Gastroesophageal sphincter (tissue), 4 donors: Measurements from ENCODE around the gene SDR39U1. TPM values are rescaled to one million over a fixed set of nuclear protein-coding genes. Genes with fewer than 3 reads are reported as not detected.

Source experiments
- ATAC-seq: fragments of 150-250 bp; one replicate; pipeline ENCODE4 v1.9.1; 2016; ENCODE audit warnings: mild to moderate bottlenecking, moderate library complexity
- H3K27ac ChIP-seq, 4 donors: fragments of 200-600 bp; sonication (generic) in 3 of 4; 1 replicate in 3 of 4; 2 replicates in 1 of 4; pipeline ENCODE4 v1.5.1; 2016 to 2019
- H3K27me3 ChIP-seq: fragments of 200-600 bp; sonication (generic); one replicate; pipeline ENCODE4 v1.5.1; 2019
- H3K36me3 ChIP-seq, 2 donors: fragments of 200-600 bp; sonication (generic); one replicate each; pipeline ENCODE4 v1.5.1; 2019; ENCODE audit warnings: control low read depth in 1 of 2
- H3K4me1 ChIP-seq, 3 donors: fragments of 200-600 bp; sonication (generic); 1 replicate in 2 of 3; 2 replicates in 1 of 3; pipeline ENCODE4 v1.5.1; 2016 to 2019; ENCODE audit warnings: control low read depth in 2 of 3
- H3K4me3 ChIP-seq, 2 donors: fragments of 200-600 bp; sonication (generic); one replicate each; pipeline ENCODE4 v1.5.1; 2019; ENCODE audit warnings: mild to moderate bottlenecking in 1 of 2, moderate library complexity in 1 of 2
- H3K9me3 ChIP-seq, 3 donors: fragments of 200-600 bp; sonication (generic); one replicate each; pipeline ENCODE4 v1.5.1; 2017 to 2019; ENCODE audit warnings: control low read depth in 2 of 3
- EP300 ChIP-seq: sonication (generic); formaldehyde crosslinking; IDR thresholded peaks from one replicate; pipeline ENCODE4 v1.6.1; 2017; ENCODE audit warnings: antibody characterized with exemption, mild to moderate bottlenecking
- POLR2A ChIP-seq, 2 donors: fragments of 450-650 bp; IDR thresholded peaks; one replicate each; pipeline ENCODE4 v1.6.1; 2017; ENCODE audit warnings: antibody characterized with exemption in 2 of 2, mild to moderate bottlenecking in 2 of 2, moderate library complexity in 1 of 2
- POLR2AphosphoS5 ChIP-seq: sonication (generic); formaldehyde crosslinking; IDR thresholded peaks from one replicate; pipeline ENCODE4 v1.6.1; 2017; ENCODE audit warnings: antibody characterized with exemption
- WGBS, 2 donors: methylation state at CpG; one replicate each; pipeline ENCODE4 v1.1.5; 2018; ENCODE audit warnings: low coverage in 1 of 2; 5-methylcytosine and 5-hydroxymethylcytosine counted together
- total RNA-seq, 4 donors: library from RNA; depleted of rRNA; stranded (reverse); fragments of >200 nt; gene quantifications; one replicate each; pipeline ENCODE4 v1.1.0, GENCODE V29; 2016
- TF ChIP-seq, protein P1 (sequence below), 4 experiments: fragments of 200-600 bp in 2 of 4; fragments of 450-650 bp in 2 of 4; sonication (generic) in 1 of 4; IDR thresholded peaks; one replicate each; pipeline ENCODE4 v1.5.1; 2017 to 2019; ENCODE audit warnings: antibody characterized with exemption in 4 of 4, mild to moderate bottlenecking in 2 of 4, moderate library complexity in 2 of 4

SDR39U1 gene
- total RNA-seq, 4 donors from 2014 or later, result 21.5 to 39.7 (median 31.3) TPM

DNA sequence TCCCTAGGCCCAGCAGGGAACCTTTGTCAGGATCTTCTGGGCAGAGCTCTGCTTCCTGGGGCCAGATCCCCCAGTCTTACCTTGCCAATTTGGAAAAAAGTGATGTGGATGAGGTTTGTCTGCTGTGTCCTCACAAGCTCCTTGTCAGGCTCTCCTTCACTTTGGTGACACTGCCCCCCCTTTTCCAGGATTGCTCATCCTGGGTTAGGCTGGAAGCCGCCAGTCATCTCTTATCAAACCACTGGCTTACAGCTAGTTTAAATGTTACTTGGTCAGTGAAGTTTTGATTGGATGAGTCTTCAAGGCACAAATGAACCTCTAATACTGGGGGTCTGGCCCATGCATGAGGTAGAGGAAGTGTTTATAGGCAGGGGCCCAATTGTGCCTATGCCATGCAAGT, 28.5 kb downstream of the SDR39U1 start:
- H3K36me3 ChIP-seq, result peaks cover 0 to 63% of the 10 kb centered on the region in 2 donors
- no peak for TF ChIP-seq POLR2AphosphoS5
- TF ChIP-seq EP300, result no peak
- TF ChIP-seq, protein P1, sequence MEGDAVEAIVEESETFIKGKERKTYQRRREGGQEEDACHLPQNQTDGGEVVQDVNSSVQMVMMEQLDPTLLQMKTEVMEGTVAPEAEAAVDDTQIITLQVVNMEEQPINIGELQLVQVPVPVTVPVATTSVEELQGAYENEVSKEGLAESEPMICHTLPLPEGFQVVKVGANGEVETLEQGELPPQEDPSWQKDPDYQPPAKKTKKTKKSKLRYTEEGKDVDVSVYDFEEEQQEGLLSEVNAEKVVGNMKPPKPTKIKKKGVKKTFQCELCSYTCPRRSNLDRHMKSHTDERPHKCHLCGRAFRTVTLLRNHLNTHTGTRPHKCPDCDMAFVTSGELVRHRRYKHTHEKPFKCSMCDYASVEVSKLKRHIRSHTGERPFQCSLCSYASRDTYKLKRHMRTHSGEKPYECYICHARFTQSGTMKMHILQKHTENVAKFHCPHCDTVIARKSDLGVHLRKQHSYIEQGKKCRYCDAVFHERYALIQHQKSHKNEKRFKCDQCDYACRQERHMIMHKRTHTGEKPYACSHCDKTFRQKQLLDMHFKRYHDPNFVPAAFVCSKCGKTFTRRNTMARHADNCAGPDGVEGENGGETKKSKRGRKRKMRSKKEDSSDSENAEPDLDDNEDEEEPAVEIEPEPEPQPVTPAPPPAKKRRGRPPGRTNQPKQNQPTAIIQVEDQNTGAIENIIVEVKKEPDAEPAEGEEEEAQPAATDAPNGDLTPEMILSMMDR (IDR thresholded peaks at IDR 0.05), result no peak
- TF ChIP-seq POLR2A (IDR thresholded peaks at IDR 0.05), result no peak
- H3K4me1 ChIP-seq, result peaks cover 0 to 10% (median 0%) of the 10 kb centered on the region in 3 donors
- H3K9me3 ChIP-seq, result no peaks in the 10 kb centered on the region
- H3K27ac ChIP-seq, result no peak overlapping the region
- WGBS, 2 donors, result 100% methylated on average over 1 of the region's 1 CpG; no CpG with 5 or more reads in 1 of the 2 donors
- peaks cover 2% of the 10 kb centered on the region for H3K27me3 ChIP-seq
- no peak overlapping the region for H3K4me3 ChIP-seq
- no peak for ATAC-seq

DNA sequence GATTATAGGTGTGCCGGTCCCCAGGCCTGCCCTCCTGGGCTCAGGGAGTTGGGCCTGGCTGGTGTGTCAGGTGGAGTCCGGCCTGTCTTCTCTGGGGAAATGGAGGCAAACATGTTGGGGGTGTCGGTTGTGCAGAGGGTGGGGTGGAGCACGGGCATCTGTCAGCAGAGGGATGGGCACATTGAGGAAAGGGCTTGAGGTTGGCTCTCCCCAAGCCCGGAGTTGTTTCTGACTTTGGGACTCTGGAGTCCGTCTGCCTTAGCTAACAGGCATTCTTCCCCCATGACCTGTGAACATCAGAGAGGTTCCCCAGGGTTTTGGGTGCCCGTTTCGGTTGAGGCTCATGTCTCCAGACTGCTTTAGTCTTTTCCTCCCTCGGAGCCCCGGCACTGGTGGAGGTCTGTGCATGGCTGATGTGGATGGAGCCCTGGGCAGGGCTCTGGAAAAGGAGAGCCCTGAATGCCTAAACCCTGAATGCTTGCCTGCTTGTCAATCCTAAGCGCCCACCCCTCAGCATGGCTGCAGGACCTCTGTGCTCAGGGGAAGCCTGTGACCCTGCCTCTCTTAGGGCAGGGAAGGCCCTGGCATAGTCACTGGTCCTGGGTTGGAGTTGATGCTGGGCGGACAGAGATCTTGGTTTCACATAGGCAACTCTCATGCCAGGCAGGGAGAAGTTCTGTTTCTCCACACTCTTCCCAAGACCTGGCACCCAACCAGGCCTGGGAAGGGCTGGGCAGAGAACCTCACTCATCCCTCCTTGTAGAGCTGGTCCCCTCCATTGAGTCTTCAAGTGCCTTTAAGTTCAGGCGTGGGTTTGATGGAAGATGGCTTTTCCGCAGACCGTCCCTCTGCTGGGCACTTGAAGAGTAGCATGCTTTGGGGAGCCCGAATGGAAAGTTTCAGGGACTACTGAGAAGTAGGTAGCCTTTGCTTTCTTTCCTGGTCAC, 30.9 kb downstream of the SDR39U1 start:
- Histone ChIP-seq H3K4me3 (no peak overlapping the region), H3K27ac (peak overlapping the region in 1 of 4 donors; percentile 6), H3K9me3 (no peaks in the 10 kb centered on the region), H3K36me3 (peaks cover 0 to 87% of the 10 kb centered on the region in 2 donors), H3K4me1 (no peaks in the 10 kb centered on the region), H3K27me3 (no peaks in the 10 kb centered on the region)
- peak; percentile 52 for ATAC-seq
- no peak for TF ChIP-seq POLR2AphosphoS5
- TF ChIP-seq EP300, result no peak
- TF ChIP-seq, protein P1 (IDR thresholded peaks at IDR 0.05), result peak in 3 of 4 experiments; percentile 61 to 72 (median 62)
- WGBS, 2 donors, result 10 to 75% methylated on average over 2 of the region's 16 CpGs

DNA sequence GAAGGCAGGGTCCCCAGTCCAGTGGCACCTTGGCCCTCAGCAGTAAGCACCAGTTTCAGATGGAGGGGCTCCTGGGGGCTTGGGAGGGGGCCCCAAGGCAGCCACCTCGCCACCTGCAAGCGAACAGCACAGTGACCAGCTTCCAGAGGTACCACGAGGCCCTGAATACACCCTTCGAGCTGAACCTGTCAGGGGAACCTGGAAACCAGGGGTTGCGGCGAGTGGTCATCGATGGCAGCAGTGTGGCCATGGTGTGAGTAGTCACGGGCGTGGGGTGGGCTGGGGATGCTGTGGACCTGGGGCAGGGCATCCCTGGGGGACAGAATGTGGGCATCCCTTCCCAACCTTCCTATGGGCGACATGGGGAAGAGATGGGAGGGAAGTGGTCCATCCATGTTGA, 32.6 kb downstream of the SDR39U1 start:
- Histone ChIP-seq H3K9me3 (no peaks in the 10 kb centered on the region), H3K4me1 (no peaks in the 10 kb centered on the region), H3K27ac (no peak overlapping the region), H3K27me3 (no peaks in the 10 kb centered on the region), H3K36me3 (peaks cover 0 to 87% of the 10 kb centered on the region in 2 donors), H3K4me3 (no peak overlapping the region)
- TF ChIP-seq POLR2AphosphoS5 (no peak), POLR2A (IDR thresholded peaks at IDR 0.05) (no peak), EP300 (no peak)
- TF ChIP-seq, protein P1 (IDR thresholded peaks at IDR 0.05), result no peak
- ATAC-seq, result no peak
- WGBS, 2 donors, result 91% methylated on average over 7 of the region's 10 CpGs; no CpG with 5 or more reads in 1 of the 2 donors

DNA sequence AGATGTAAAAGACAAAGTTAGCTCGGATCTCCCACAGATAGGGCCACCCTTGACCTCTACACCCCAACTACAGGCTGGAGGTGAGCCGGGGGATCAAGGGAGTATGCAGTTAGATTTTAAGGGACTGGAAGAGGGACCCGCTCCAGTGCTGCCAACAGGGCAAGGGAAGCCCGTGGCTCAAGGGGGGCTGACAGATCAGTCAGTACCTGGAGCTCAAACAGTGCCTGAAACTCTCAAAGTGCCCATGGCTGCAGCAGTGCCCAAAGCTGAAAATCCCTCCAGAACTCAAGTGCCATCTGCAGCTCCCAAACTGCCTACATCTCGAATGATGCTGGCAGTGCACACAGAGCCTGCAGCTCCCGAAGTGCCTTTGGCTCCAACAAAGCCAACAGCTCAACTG, 33.4 kb downstream of the SDR39U1 start:
- no peak for TF ChIP-seq POLR2A (IDR thresholded peaks at IDR 0.05)
- TF ChIP-seq, protein P1 (IDR thresholded peaks at IDR 0.05), result no peak
- no peak for TF ChIP-seq EP300
- TF ChIP-seq POLR2AphosphoS5, result no peak
- WGBS, 2 donors, result 20% methylated on average over 1 of the region's 6 CpGs; no CpG with 5 or more reads in 1 of the 2 donors
- no peak for ATAC-seq
- H3K4me1 ChIP-seq, result peaks cover 0 to 5% (median 0%) of the 10 kb centered on the region in 3 donors
- H3K36me3 ChIP-seq, result peaks cover 0 to 80% of the 10 kb centered on the region in 2 donors
- H3K9me3 ChIP-seq, result no peaks in the 10 kb centered on the region
- no peak overlapping the region for H3K27ac ChIP-seq
- no peak overlapping the region for H3K4me3 ChIP-seq
- H3K27me3 ChIP-seq, result no peaks in the 10 kb centered on the region

DNA sequence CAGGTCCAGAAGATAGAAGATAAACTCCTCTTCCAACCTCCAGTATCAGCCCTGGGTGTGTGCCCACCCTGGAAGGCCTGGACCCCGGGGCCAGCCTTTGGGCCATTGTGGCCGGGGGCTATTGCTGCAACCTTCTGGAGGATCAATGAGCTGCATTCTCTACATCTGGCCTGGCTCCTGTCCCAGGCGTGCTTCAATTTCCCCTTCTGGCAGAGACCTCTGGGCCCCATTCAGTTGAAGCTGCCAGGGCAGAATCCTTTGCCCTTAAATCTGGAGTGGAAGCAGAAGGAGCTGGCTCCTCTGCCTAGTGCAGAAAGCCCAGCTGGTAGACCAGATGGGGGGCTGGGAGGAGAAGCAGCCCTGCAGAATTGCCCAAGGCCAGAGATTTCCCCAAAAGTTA, 33.8 kb downstream of the SDR39U1 start:
- no peak overlapping the region for H3K4me3 ChIP-seq
- no peaks in the 10 kb centered on the region for H3K27me3 ChIP-seq
- TF ChIP-seq POLR2AphosphoS5 (no peak), EP300 (no peak), POLR2A (IDR thresholded peaks at IDR 0.05) (no peak)
- TF ChIP-seq, protein P1 (IDR thresholded peaks at IDR 0.05), result no peak
- H3K36me3 ChIP-seq, result peaks cover 0 to 75% of the 10 kb centered on the region in 2 donors
- no peaks in the 10 kb centered on the region for H3K9me3 ChIP-seq
- WGBS, 2 donors, result no CpG with 5 or more reads among the region's 3 CpGs
- no peak for ATAC-seq
- no peak overlapping the region for H3K27ac ChIP-seq
- peaks cover 0 to 10% (median 0%) of the 10 kb centered on the region in 3 donors for H3K4me1 ChIP-seq
